GM21737 (cell line): ENCODE measurements around the gene SGSH.

Experiments used
- ATAC-seq: cut with Tn5 transposase; IDR thresholded peaks from one replicate; pipeline ENCODE4 v1.9.1; 2021; ENCODE audit warnings: mild to moderate bottlenecking, moderate library complexity; ENCODE audit not compliant: unreplicated experiment

Gene SGSH

DNA sequence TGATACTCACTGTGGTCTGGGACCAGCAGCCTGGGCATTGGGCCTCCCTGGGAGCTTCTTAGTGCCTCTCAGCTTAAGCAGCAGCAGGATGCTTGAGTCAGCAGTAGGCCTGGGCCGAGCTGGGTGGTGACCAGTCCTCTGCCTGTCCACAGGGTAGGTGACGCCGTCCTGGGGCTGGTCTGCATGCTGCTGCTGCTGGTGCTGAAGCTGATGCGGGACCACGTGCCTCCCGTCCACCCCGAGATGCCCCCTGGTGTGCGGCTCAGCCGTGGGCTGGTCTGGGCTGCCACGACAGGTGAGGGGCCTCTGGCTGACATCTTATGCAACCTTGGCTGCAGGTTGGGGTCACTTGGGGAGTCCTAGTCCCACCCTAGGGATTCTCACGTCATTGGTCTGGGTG, 7.5 kb upstream of the SGSH start:
- no peak for ATAC-seq

GRCh38 chr17:80227156-80227555, 7.0 kb upstream of the SGSH start:
- ATAC-seq: no peak

DNA sequence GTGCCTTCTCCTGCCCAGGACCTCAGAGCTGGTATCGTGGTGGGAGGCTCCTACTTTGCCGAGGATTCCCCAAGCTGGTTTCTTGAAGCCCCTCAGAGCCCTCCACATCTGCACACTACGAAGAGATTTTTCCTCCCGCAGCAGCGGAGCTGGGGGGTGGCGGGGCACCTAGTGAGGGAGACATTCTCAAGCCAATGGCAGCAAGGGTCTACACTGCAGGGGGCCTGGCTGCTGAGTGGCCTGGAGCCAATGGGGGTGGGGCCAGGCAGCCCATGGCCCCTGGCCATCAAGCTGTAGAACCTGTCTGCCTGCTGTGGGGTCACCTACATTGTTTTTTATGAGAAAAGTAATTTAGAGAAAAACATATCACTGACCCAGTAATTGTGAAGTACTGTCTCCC, 5.1 kb upstream of the SGSH start:
- ATAC-seq: no peak

DNA sequence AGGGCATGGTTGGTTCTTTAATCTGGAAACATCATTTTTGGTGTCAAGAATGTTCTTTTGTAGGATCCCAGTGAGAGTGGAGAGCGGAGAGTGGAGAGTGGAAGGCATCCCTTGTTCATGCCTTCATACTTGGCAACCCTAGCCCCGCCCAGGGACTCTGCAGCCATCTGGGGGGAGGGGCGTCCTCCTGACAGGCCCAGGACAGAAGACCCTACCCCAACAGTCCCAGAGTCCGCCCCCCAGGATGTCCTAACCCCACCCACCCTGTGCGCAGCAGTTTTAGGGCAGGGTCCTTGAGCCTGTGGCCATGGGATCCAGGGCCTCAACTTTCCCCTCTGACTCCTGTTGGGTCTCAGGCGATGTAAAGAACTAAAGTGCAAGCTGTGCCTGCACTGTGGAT, 4.5 kb upstream of the SGSH start:
- ATAC-seq: no peak

DNA sequence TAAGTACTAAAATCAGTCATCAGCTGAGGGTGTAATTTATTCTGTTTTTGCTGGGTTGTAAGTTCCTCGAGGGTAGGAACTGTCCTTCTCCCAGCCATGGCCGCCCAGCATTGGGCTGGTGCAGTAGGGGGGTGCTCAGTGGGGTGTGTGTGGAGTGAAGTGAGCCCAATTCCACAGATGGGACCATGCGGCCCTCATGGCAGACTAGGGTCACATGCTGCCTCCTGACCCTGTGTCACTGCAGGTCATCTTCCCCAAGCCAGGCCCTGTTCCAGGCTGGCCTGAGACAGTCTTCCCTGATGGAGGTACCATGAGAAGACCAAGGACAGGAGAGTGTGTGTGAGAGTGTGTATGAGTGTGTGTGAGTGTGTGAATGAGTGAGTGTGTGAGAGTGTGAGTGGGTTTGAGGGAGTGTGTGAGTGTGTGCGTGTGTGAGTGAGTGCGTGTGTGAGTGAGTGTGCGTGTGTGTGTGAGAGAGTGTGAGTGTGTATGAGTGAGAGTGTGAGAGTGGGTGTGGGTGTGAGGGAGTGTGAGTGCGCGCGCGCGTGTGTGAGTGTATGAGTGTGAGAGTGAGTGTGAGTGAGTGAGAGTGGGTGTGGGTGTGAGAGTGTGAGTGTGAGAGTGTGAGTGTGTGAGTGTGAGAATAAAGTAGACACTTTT, 3.8 kb upstream of the SGSH start:
- ATAC-seq: no peak

- no peak for ATAC-seq
These were observed 3.1 kb upstream of the SGSH start for GRCh38 chr17:80223142-80223815.

- no peak for ATAC-seq
These were observed 2.4 kb upstream of the SGSH start for GRCh38 chr17:80222376-80223141.

DNA sequence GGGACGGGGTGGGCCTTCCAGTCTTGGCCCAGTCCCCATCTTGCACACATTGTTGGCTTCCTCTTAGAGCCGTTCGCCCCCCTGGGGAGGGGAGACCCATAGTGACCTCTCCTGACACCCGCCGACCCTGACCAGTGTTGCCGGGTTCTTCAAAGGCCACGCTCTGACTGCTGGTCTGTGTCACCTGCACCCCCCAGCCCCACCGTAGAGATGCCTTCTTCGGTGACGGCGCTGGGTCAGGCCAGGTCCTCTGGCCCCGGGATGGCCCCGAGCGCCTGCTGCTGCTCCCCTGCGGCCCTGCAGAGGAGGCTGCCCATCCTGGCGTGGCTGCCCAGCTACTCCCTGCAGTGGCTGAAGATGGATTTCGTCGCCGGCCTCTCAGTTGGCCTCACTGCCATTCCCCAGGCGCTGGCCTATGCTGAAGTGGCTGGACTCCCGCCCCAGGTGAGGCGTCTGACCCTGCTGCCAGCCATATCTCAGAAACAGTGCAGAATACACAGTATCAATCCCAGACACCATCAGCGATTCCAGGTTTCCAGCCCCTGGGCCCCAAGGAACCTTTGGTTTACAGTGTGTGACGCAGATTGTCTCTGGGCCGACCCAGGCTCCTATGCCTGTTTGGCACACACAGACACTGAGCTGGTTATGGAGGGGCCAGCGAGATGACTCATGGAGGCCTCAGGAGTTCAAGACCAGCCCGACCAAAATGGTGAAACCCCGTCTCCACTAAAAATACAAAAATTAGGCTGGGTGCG, 1.4 kb upstream of the SGSH start:
- ATAC-seq: no peak

GRCh38 chr17:80220736-80221215, 643 bp upstream of the SGSH start:
- ATAC-seq: no peak

DNA sequence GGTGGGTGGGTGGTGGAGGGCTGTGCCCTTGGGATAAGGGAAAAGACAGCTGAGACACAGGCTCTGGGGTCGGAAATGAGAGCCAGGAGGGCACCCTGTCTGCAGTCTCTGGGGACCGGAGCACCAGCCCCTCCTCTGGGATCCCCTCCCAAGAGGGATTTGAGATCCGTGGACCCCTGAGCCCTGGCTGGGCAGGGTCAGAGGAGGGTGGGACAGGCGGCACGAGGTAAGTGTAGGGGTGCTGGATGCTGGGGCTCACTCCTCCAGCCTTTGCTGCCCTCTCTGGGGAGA, 425 bp downstream of the SGSH start:
- peak; percentile 19 for ATAC-seq

DNA sequence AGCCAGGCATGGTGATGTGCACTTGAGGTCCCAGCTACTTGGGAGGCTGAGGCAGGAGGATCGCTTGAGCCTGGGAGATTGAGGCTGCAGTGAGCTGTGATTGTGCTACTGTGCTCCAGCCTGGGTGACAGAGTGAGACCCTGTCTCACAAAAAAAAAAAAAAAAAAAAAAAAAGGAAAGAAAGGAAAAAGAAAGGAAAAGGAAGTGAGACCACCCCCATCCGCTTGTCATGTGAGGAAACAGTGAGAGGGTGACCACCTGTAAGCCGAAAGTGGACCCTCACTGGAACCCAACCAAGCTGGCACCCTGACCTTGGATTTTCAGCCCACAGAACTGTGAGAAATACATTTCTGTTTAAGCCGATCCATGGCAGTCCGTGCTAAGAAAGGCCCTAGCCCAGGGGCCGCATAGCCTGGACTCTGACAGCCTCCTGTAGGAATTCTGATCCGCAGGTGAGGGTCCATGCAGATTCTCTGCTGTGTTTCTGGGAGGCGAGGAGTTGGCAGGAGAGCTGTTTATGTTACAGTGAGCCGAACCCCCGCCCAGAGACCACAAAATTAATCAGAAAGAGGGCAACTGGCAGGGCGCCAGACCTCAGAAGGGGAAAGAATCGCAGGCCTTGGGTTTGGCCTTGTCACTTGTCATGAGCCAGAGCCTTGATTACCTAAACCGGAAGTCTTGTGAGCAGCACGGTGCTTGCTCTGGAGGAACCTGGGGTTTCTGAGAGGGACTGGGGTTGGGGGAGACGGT, 945 bp downstream of the SGSH start:
- peak; percentile 67 for ATAC-seq

- no peak for ATAC-seq
These were observed 1.7 kb downstream of the SGSH start for GRCh38 chr17:80218391-80218790.

- ATAC-seq: no peak
These were observed 2.3 kb downstream of the SGSH start for GRCh38 chr17:80217703-80218362.

DNA sequence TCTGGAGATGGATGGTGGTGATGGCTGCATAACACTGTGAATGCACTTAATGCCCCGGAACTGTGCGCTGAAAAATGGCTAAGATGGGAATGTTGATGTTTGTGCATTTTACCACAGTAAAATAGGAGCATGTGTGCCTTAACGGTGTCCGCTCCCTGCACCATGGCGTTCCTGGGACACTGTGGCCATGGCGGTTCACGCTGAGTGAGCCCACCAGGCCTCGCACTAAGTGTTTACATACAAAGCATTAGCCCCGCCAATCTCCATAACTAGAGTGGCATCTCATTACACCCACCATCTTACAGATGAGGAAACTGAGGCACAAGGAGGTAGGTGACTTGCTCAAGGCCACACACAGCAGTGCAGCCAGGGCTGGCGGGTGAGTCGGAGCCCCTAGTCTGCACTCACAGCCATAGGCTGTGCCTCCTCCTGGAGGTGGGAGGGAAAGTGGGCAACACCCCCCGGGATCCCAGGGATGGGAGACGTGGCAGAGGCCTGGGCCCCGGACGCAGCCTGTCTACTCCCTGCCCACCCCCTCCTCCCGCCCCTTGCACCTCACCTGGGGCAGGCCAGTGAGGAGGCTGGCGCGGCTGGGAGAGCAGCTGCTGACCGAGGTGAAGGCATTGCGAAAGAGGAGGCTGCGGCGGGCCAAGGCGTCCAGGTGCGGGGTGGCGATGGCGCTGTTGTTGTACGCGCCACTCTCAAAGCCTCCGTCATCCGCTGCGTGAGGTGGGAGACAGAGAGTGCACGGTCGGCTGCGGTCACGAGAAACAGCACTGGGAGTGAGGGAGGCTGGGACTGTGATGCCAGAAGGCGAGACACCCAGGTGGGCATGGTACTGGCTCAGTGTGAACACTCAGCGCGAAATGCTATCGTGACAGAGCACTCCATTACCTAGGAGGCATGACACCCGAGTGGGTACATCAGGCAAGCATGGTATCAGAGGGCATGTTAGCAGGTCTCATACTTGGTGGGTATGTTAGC, 3.4 kb downstream of the SGSH start:
- ATAC-seq: no peak

DNA sequence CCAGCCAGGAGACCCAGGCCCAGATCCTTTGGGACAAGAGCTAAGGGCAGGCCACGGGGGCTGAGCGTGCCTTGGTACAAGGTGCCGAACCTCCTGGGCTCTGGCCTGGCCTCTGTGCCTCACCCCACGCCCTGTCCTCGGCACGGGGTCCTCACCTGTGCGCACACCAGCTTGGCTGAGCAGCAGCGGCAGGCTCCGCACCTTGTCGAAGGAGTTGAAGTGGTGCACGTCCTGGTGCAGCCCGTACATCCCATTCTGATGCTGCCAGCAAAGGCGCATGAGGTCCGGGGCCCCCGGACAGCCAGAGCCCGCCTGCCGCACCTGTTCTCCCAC, 5.3 kb downstream of the SGSH start:
- no peak for ATAC-seq

- no peak for ATAC-seq
These were observed 5.9 kb downstream of the SGSH start for GRCh38 chr17:80214012-80214877.

DNA sequence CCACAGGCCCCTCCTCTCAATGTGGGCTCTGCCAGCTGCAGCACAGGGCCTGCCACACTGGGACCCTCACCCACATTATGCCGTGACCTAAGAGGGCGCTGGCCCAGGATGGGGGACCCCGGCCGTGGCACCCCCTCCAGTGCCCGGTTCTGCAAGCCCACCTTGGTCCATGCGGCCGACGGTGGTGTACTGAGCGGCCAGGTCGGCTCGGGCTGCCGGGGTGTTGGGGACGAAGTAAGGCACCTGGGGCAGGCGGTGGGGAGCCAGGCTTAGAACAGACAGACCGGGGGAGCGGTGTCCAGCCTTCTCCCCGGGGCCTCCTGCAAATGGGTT, 6.5 kb downstream of the SGSH start:
- no peak for ATAC-seq

DNA sequence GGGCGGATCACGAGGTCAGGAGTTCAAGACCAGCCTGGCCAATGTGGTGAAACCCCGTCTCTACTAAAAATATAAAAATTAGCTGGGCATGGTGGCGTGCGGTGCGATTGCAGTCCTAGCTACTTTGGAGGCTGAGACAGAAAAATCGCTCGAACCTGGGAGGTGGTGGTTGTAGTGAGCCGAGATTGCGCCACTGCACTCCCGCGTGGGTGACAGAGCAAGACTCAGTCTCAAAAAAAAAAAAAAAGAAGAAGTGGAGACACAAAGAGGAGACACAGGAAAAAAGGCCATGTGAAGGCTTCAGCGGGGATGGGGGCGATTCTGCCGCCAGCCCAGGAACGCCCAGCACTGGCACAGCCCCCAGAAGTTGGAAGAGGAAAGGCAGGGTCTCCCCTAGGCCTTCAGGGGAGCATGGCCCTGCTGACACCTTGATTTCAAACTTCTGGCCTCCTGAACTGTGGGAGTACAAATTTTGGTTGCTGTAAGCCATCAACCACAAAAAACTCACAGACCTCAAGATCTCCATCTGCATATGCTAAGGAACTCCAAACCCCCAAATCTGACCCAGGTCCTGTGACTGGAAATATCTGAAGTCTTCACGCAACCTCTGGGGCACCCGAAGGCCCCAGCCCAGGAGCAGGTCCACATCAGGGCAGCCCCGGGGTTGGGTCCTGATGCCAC, 7.0 kb downstream of the SGSH start:
- ATAC-seq: no peak
